Parathyroid adenoma (tissue), 2 donors: ENCODE results near the gene GALNT17.

Experiments used
- H2AFZ ChIP-seq: fragments of 300-600 bp; sonication (generic); one replicate; pipeline ENCODE4 v1.7.0; 2017; ENCODE audit warnings: antibody characterized with exemption, mild to moderate bottlenecking
- H3K27ac ChIP-seq: fragments of 300-600 bp; sonication (generic); one replicate; pipeline ENCODE4 v1.7.0; 2017
- H3K27me3 ChIP-seq: fragments of 300-600 bp; sonication (generic); one replicate; pipeline ENCODE4 v1.7.0; 2017; ENCODE audit warnings: low read length; ENCODE audit not compliant: control insufficient read depth, insufficient read depth
- H3K36me3 ChIP-seq: fragments of 300-600 bp; sonication (generic); one replicate; pipeline ENCODE4 v1.7.0; 2017; ENCODE audit warnings: low read length; ENCODE audit not compliant: control insufficient read depth, insufficient read depth
- H3K4me1 ChIP-seq: fragments of 300-600 bp; sonication (generic); one replicate; pipeline ENCODE4 v1.7.0; 2017; ENCODE audit warnings: control low read depth
- H3K4me2 ChIP-seq: fragments of 300-600 bp; sonication (generic); one replicate; pipeline ENCODE4 v1.7.0; 2017; ENCODE audit warnings: low read length
- H3K4me3 ChIP-seq: fragments of 300-600 bp; sonication (generic); one replicate; pipeline ENCODE4 v1.7.0; 2017; ENCODE audit warnings: low read depth, low read length
- H3K79me2 ChIP-seq: fragments of 300-600 bp; sonication (generic); one replicate; pipeline ENCODE4 v1.7.0; 2017; ENCODE audit warnings: control low read depth
- H3K9ac ChIP-seq: fragments of 300-600 bp; sonication (generic); one replicate; pipeline ENCODE4 v1.7.0; 2017; ENCODE audit warnings: mild to moderate bottlenecking
- H3K9me3 ChIP-seq: fragments of 300-600 bp; sonication (generic); one replicate; pipeline ENCODE4 v1.7.0; 2017; ENCODE audit warnings: low read length; ENCODE audit not compliant: control insufficient read depth
- CTCF ChIP-seq: fragments of 300-600 bp; sonication (generic); IDR thresholded peaks from one replicate; pipeline ENCODE4 v1.7.0; 2017; ENCODE audit warnings: antibody characterized with exemption, mild to moderate bottlenecking
- donor health status: primary hyperparathyroidism.

The GALNT17 gene

GRCh38 chr7:71235253-71235652 lies 103.3 kb downstream of the GALNT17 start:
- Histone ChIP-seq H3K36me3 (no peaks in the 10 kb centered on the region), H3K4me3 (no peak overlapping the region), H3K27ac (no peak overlapping the region), H3K4me1 (no peaks in the 10 kb centered on the region), H3K4me2 (no peak overlapping the region), H3K79me2 (no peaks in the 10 kb centered on the region), H3K27me3 (no peaks in the 10 kb centered on the region), H3K9me3 (no peaks in the 10 kb centered on the region), H2AFZ (no peak overlapping the region), H3K9ac (no peak overlapping the region)
- TF ChIP-seq CTCF, result no peak

- no peak overlapping the region for H2AFZ ChIP-seq
- no peaks in the 10 kb centered on the region for H3K36me3 ChIP-seq
- H3K9ac ChIP-seq, result no peak overlapping the region
- H3K4me2 ChIP-seq, result no peak overlapping the region
- H3K4me1 ChIP-seq, result no peaks in the 10 kb centered on the region
- no peak for TF ChIP-seq CTCF
- H3K27me3 ChIP-seq, result no peaks in the 10 kb centered on the region
- H3K79me2 ChIP-seq, result no peaks in the 10 kb centered on the region
- H3K4me3 ChIP-seq, result no peak overlapping the region
- no peaks in the 10 kb centered on the region for H3K9me3 ChIP-seq
- no peak overlapping the region for H3K27ac ChIP-seq
Observed at GRCh38 chr7:71236230-71237105, 104.5 kb downstream of the GALNT17 start.

GRCh38 chr7:71237945-71238344 lies 106.0 kb downstream of the GALNT17 start:
- Histone ChIP-seq H3K4me1 (no peaks in the 10 kb centered on the region), H3K27me3 (no peaks in the 10 kb centered on the region), H3K9ac (no peak overlapping the region), H3K9me3 (no peaks in the 10 kb centered on the region), H3K79me2 (no peaks in the 10 kb centered on the region), H3K4me3 (no peak overlapping the region), H3K27ac (no peak overlapping the region), H2AFZ (no peak overlapping the region), H3K36me3 (no peaks in the 10 kb centered on the region), H3K4me2 (no peak overlapping the region)
- no peak for TF ChIP-seq CTCF

GRCh38 chr7:71238581-71239295 lies 106.8 kb downstream of the GALNT17 start:
- Histone ChIP-seq H3K36me3 (no peaks in the 10 kb centered on the region), H3K4me1 (no peaks in the 10 kb centered on the region), H2AFZ (no peak overlapping the region), H3K27ac (no peak overlapping the region), H3K4me2 (no peak overlapping the region), H3K27me3 (no peaks in the 10 kb centered on the region), H3K4me3 (no peak overlapping the region), H3K9me3 (no peaks in the 10 kb centered on the region), H3K9ac (no peak overlapping the region), H3K79me2 (no peaks in the 10 kb centered on the region)
- TF ChIP-seq CTCF, result no peak
